Activated CD4-positive, alpha-beta T cell treated with anti-CD3 and anti-CD28 coated beads, Interleukin-2, amount 10 ng/mL, durations not matched to agents 24 days and 14 days (primary cell): ENCODE results near the gene FCER1G. TPM values are rescaled to one million over a fixed set of nuclear protein-coding genes. Genes with fewer than 3 reads are reported as not detected.

Experiments
- DNase-seq: peaks from one replicate; pipeline ENCODE4 v3.0.0; 2022
- H3K27ac Mint-ChIP-seq: one replicate; pipeline ENCODE4 v1.8.0; 2022; ENCODE audit warnings: mild to moderate bottlenecking, mixed read lengths
- H3K27me3 Mint-ChIP-seq: one replicate; pipeline ENCODE4 v1.8.0; 2022; ENCODE audit warnings: mixed read lengths
- H3K36me3 Mint-ChIP-seq: one replicate; pipeline ENCODE4 v1.8.0; 2022; ENCODE audit warnings: low read depth, mild to moderate bottlenecking, mixed read lengths
- H3K4me1 Mint-ChIP-seq: one replicate; pipeline ENCODE4 v1.8.0; 2021; ENCODE audit warnings: mixed read lengths
- H3K4me3 Mint-ChIP-seq: one replicate; pipeline ENCODE4 v1.8.0; 2022; ENCODE audit warnings: mild to moderate bottlenecking, moderate library complexity, mixed read lengths
- H3K9me3 Mint-ChIP-seq: one replicate; pipeline ENCODE4 v1.8.0; 2021; ENCODE audit warnings: mixed read lengths
- intact Hi-C: fragments of 100-400 bp; cut with micrococcal nuclease; formaldehyde crosslinking; loops from one replicate; pipeline ENCODE4 v1.15.1; 2023
- total RNA-seq: library from RNA; stranded (reverse); gene quantifications from 2 replicates; pipeline ENCODE4 v1.2.3, GENCODE V29; 2022

Gene FCER1G
- total RNA-seq, 1 donor from 2014 or later = 0.63 TPM

- Mint-ChIP-seq H3K4me1 (peaks cover 45% of the 10 kb centered on the region), H3K27ac (no peak overlapping the region), H3K4me3 (no peak overlapping the region), H3K27me3 (no peaks in the 10 kb centered on the region), H3K9me3 (no peaks in the 10 kb centered on the region), H3K36me3 (peaks cover 49% of the 10 kb centered on the region)
- DNase-seq = no peak
- intact Hi-C loops = loop anchor here (5.0 kb wide), 1 partner anchor 86 kb away; no protein-coding TSS in a partner anchor
Measured at GRCh38 chr1:161206411-161207140, 8.5 kb upstream of the FCER1G start.

- H3K27me3 Mint-ChIP-seq = no peaks in the 10 kb centered on the region
- no peak for DNase-seq
- H3K4me1 Mint-ChIP-seq = peaks cover 40% of the 10 kb centered on the region
- H3K36me3 Mint-ChIP-seq = peaks cover 55% of the 10 kb centered on the region
- no peak overlapping the region for H3K27ac Mint-ChIP-seq
- intact Hi-C loops = loop anchor here (5.0 kb wide), 1 partner anchor 85 kb away; no protein-coding TSS in a partner anchor
- no peak overlapping the region for H3K4me3 Mint-ChIP-seq
- no peaks in the 10 kb centered on the region for H3K9me3 Mint-ChIP-seq
Measured at GRCh38 chr1:161207173-161207572, 7.9 kb upstream of the FCER1G start.

- intact Hi-C loops = loop anchor here (2.0 to 5.0 kb wide), 2 partner anchors 15 to 82 kb away; no protein-coding TSS in a partner anchor
- no peaks in the 10 kb centered on the region for H3K9me3 Mint-ChIP-seq
- peaks cover 34% of the 10 kb centered on the region for H3K4me1 Mint-ChIP-seq
- peaks cover 62% of the 10 kb centered on the region for H3K36me3 Mint-ChIP-seq
- no peaks in the 10 kb centered on the region for H3K27me3 Mint-ChIP-seq
- DNase-seq = peak; percentile 92
- no peak overlapping the region for H3K27ac Mint-ChIP-seq
- no peak overlapping the region for H3K4me3 Mint-ChIP-seq
Measured at GRCh38 chr1:161209790-161210409, 5.2 kb upstream of the FCER1G start.

- H3K27me3 Mint-ChIP-seq = no peaks in the 10 kb centered on the region
- DNase-seq = no peak
- peaks cover 42% of the 10 kb centered on the region for H3K4me1 Mint-ChIP-seq
- intact Hi-C loops = no loop called here
- H3K4me3 Mint-ChIP-seq = no peak overlapping the region
- H3K36me3 Mint-ChIP-seq = peaks cover 49% of the 10 kb centered on the region
- H3K9me3 Mint-ChIP-seq = no peaks in the 10 kb centered on the region
- no peak overlapping the region for H3K27ac Mint-ChIP-seq
Measured at GRCh38 chr1:161214369-161214768, 726 bp upstream of the FCER1G start.

GRCh38 chr1:161216945-161217712, 2.0 kb downstream of the FCER1G start:
- peak; percentile 60 for DNase-seq
- Mint-ChIP-seq H3K27ac (peak overlapping the region; percentile 64), H3K4me3 (no peak overlapping the region), H3K27me3 (no peaks in the 10 kb centered on the region), H3K9me3 (no peaks in the 10 kb centered on the region), H3K36me3 (peaks cover 27% of the 10 kb centered on the region), H3K4me1 (peaks cover 39% of the 10 kb centered on the region)
- intact Hi-C loops = no loop called here

- intact Hi-C loops = no loop called here
- Mint-ChIP-seq H3K4me3 (no peak overlapping the region), H3K27ac (no peak overlapping the region)
Measured at GRCh38 chr1:161217831-161218230, 2.7 kb downstream of the FCER1G start.

GRCh38 chr1:161218301-161219077, 3.4 kb downstream of the FCER1G start:
- no peaks in the 10 kb centered on the region for H3K9me3 Mint-ChIP-seq
- H3K27ac Mint-ChIP-seq = no peak overlapping the region
- H3K4me1 Mint-ChIP-seq = peaks cover 39% of the 10 kb centered on the region
- no peak for DNase-seq
- intact Hi-C loops = no loop called here
- no peaks in the 10 kb centered on the region for H3K27me3 Mint-ChIP-seq
- peaks cover 15% of the 10 kb centered on the region for H3K36me3 Mint-ChIP-seq
- no peak overlapping the region for H3K4me3 Mint-ChIP-seq

More at GRCh38 chr1:161217831-161218230, 2.7 kb downstream of the FCER1G start:
- peaks cover 39% of the 10 kb centered on the region for H3K4me1 Mint-ChIP-seq
- no peaks in the 10 kb centered on the region for H3K27me3 Mint-ChIP-seq
- H3K36me3 Mint-ChIP-seq = peaks cover 21% of the 10 kb centered on the region
- no peaks in the 10 kb centered on the region for H3K9me3 Mint-ChIP-seq
- DNase-seq = no peak

GRCh38 chr1:161219078-161219892, 4.2 kb downstream of the FCER1G start:
- H3K9me3 Mint-ChIP-seq = no peaks in the 10 kb centered on the region
- H3K4me3 Mint-ChIP-seq = no peak overlapping the region
- intact Hi-C loops = no loop called here
- H3K36me3 Mint-ChIP-seq = peaks cover 8% of the 10 kb centered on the region
- H3K4me1 Mint-ChIP-seq = peaks cover 38% of the 10 kb centered on the region
- DNase-seq = no peak
- H3K27me3 Mint-ChIP-seq = no peaks in the 10 kb centered on the region
- no peak overlapping the region for H3K27ac Mint-ChIP-seq

- Mint-ChIP-seq H3K4me3 (no peak overlapping the region), H3K27ac (no peak overlapping the region), H3K9me3 (no peaks in the 10 kb centered on the region), H3K36me3 (peaks cover 3% of the 10 kb centered on the region), H3K27me3 (no peaks in the 10 kb centered on the region), H3K4me1 (peaks cover 34% of the 10 kb centered on the region)
- intact Hi-C loops = no loop called here
- no peak for DNase-seq
Measured at GRCh38 chr1:161220002-161220401, 4.9 kb downstream of the FCER1G start.

- DNase-seq = no peak
- Mint-ChIP-seq H3K27me3 (no peaks in the 10 kb centered on the region), H3K4me1 (peaks cover 40% of the 10 kb centered on the region), H3K36me3 (peaks cover 2% of the 10 kb centered on the region), H3K9me3 (no peaks in the 10 kb centered on the region), H3K27ac (no peak overlapping the region), H3K4me3 (no peak overlapping the region)
- intact Hi-C loops = no loop called here
Measured at GRCh38 chr1:161222175-161223019, 7.3 kb downstream of the FCER1G start.

GRCh38 chr1:161223805-161224694, 9.0 kb downstream of the FCER1G start:
- Mint-ChIP-seq H3K36me3 (peaks cover 12% of the 10 kb centered on the region), H3K4me3 (no peak overlapping the region), H3K27me3 (no peaks in the 10 kb centered on the region), H3K4me1 (peaks cover 33% of the 10 kb centered on the region), H3K27ac (no peak overlapping the region), H3K9me3 (no peaks in the 10 kb centered on the region)
- no peak for DNase-seq
- intact Hi-C loops = loop anchor here (2.0 kb wide), 1 partner anchor 13 kb away; no protein-coding TSS in a partner anchor
